NCI-H345 (cell line): ENCODE measurements around the gene PASK.

Source experiments
- DNase-seq: peaks from one replicate; lab custom pipeline; 2025; lab: John Stamatoyannopoulos, UW

PASK gene

DNA sequence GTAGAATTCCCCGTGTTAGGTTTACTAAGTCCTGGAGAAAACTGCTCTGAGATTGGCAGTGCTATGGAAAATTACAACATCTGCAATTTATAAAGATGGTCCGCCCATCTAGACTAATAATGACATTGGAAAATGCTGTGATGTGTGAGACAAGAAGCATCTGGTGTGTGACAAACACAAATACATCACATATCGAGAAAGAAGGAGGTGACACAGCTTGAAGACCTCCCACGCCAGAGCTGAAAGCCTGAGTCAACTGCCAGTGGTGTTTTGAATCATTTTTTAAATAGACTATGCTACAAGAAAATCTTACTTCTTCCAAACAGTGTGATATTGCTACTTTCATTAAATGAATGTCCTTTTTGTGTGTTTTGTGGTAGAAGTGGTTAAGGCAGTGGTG lies 30.6 kb upstream of the PASK start:
- DNase-seq: no peak

DNA sequence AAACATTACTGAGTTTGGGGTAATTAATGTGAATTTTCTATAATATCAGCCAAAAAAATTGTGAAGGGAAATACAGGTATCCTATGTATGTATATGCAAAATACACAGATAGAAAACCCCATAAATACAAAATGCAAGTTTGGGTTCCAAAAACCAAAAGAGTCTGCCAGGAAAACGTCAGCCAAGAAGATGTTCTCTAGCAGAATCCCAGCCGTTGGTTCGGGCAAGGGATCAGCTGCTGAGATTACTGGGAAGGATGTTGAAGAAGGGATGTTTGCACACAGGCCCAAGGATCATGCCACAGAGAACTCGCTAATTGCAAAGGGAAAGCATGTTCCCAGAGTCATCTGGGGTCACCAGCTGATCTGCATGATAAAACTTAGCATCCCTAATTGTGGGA lies 29.7 kb upstream of the PASK start:
- no peak for DNase-seq

DNA sequence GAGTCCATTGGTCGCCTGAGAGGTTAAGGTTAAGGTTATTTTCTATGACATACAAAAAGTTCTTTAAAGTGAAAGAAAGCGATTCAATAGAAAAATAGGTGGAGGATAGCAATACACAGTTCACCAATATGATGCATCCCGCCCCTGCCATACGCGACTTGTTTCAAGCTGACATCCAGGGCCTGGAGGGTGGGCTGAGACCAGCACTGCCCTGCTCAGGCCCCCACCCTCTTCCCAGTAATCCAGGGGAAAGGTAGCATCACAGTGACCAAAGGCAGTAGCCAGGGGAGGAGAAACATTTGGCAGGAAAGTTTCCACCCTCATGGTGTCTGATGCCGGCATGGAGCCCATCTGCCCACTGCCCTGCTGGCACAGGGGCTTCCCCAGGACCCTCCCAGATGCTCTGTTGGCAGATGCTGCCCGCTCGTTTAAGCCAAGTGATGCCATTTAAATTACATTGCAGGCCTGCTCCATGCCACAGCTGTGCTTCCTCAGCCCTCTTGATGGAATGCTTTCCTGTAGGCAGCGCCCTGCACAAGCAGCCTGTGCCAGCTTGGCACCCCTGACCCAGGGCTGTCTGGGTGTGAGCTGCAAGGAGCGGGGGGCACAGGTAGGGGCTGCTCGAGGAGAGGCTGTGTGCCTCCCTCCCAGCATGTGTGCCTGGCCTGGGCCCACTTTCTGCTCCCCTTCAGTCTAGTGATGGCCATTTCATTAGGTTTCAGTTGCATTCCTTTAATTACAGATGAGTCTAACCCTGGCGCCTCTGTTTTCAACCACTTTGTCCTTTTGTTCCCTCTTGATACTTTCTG lies 28.5 kb upstream of the PASK start:
- no peak for DNase-seq

DNA sequence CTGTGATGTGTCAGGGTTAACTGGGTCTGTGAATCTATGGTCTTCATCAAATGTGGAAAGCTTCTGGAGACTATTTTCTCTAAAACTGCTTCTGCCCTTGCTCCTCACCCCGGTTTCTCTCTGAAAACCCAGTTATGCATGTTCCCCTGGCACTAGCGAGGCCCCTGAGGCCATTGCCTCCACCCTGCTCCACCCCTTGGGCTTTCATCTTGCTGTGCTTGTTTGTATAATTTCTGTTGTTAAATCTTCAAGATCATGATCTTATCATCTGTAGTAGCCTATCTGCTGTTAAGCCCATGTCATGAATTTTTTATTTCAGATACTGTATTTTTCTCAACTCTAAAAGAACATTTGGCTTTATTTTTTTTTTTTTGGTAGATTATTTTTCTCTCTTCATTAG lies 24.3 kb upstream of the PASK start:
- no peak for DNase-seq

GRCh38 chr2:241168366-241168765 lies 19.1 kb upstream of the PASK start:
- no peak for DNase-seq

DNA sequence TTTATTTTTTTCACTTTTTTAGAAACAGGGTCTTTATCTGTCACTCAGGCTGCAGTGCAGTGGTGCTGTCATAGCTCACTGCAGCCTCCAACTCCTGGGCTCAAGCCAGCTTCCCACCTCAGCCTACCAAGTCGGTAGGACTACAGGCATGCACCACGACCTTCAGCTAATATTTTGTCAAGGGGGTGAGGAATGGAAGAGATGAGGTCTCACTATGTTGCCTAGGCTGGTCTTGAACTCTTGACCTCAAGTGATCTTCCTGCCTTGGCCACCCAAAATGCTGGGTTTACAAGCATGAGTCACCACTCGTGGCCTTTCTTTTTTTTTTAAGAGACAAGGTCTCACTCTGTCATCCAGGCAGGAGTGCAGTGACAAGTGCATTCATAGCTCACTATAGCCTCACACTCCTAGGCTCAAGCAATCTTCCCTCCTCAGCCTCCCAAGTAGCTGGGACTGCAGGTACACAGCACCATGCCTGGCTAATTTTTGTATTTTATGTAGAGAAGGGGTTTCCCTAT lies 14.4 kb upstream of the PASK start:
- no peak for DNase-seq

DNA sequence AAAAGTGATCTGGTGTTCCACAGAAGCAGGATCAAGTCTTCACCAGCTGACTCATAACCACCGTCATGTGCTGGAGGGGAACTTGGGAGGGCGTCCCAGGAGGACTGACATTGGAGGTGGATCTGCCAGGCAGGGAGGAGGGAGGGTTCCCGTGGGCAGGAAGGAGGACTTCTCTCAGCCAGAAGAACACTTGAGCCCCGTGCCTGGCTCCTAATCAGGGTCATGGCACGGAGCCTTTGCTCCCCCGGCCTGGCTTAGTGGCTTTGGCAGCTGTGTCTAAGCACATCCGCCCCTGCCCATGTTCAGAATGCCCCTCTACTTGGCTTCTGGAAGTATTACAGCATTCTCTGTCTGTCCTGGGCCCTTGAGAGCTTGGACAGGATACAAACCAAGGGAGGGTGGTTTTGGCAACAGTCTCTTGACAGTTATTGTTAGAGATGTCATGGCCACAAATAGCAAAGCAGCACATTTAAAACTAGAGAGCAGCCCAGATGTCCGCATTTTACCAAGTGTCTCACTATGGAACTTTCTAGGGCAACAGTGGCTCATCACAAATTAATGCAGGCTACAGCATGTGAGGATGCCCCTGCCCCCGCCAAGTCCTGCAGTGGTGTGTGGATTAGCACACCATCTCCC lies 12.5 kb upstream of the PASK start:
- DNase-seq: no peak

- no peak for DNase-seq
These were observed 11.0 kb upstream of the PASK start for GRCh38 chr2:241160318-241160717.

- no peak for DNase-seq
These were observed 9.8 kb upstream of the PASK start for GRCh38 chr2:241159116-241159515.

DNA sequence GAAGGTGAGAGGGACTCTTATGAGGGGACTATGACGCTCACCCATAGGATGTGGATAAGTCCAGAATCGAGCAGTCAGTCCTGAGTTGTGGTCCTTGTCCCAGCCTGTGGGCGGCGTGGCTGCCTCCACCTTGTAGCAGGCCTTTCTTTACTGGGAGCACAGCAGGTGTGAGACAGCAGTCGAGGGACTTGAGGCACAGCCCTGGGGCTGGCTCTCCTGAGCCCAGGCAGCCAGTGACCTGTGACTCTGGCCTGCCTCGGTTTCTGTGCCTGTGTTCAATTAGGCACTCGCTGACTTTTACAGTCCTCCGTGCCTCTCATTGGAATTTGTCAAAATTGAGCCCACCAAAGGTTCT lies 9.3 kb upstream of the PASK start:
- DNase-seq: no peak

- no peak for DNase-seq
These were observed 8.7 kb upstream of the PASK start for GRCh38 chr2:241157841-241158545.

DNA sequence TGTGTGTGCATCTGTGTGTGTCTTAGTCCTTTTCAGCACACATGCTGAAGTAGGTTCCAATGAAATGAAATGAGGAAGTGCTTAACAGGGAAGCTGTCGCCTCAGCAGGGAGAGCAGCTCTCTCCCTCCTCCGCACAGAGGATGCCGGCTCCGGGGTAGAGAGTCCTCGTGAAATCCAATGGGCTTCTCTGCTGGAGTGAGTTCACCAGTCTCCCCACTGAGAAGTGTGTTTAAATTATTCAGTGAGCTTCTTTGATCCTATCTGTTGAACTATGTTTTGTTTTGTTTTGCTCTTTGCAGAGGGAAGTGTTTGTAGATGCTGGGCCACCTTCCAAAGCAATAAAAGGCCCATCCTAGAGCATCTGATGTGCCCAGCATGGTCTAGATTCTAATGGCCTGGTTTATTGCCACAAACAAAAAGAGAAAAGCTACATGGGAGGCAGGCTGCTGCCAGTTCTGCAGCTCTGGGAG lies 7.7 kb upstream of the PASK start:
- peak; percentile 80 for DNase-seq

GRCh38 chr2:241155936-241156335 lies 6.7 kb upstream of the PASK start:
- no peak for DNase-seq

DNA sequence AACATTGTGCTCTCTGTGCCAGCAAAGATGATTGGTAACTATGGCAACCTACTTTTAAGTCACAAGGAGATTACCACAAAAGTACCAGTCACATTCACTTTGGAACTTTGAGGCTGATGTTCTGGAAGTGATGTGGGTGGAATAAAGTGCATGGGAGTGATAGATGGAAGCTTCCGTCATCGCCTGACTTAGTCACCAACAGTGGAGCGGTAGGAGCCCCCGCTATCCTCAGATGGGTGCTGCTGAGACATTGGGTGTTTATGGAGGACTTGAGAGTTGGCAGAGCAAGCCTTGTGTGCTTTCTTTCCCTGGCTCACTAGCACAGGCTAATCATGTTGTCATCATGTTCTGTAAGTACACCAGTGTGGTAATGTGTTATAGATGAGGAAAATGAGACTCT lies 5.6 kb upstream of the PASK start:
- no peak for DNase-seq

GRCh38 chr2:241153616-241154015 lies 4.3 kb upstream of the PASK start:
- DNase-seq: no peak

DNA sequence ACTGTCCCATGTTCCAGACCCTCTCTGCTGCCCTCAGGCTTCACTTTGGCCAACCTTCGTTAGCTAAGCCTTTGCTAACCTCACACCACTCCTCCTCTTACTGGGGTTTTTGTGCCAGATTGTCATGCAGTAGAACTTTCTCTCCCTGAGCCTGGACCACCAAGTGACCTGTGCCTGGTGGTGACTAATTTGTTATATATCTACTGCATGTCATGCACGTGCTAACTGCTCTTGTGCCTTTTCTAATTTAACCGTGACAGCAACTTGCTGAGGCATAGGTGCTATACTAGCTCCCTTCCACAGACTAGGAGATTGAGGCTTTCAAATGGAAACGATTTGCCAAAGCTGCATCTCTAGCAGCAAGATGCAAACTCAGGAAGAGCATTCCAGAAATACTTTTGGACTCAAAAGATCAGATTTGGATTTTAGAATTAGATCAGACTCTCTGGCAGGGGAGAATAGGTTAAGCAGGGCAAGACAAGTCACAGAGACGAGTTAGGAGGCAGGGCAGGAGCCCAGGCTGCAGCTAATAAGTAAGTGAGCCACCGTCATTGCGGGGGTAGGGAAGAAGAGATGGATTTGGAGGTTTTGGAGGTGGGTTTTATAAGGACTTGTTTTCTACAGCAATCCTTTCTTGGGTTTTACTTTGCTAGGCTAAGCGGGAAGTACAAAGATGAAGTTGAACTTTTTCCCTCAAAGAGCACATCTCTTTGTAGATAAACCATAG lies 2.8 kb upstream of the PASK start:
- DNase-seq: no peak

- no peak for DNase-seq
These were observed 1.6 kb upstream of the PASK start for GRCh38 chr2:241150660-241151530.

GRCh38 chr2:241149925-241150659 lies 820 bp upstream of the PASK start, which contains the start of gene PPP1R7:
TSS of gene PPP1R7 (plus strand) at chr2:241150467. CDS start at chr2:241150496, 29 bp downstream.
- peak; percentile 98 for DNase-seq

DNA sequence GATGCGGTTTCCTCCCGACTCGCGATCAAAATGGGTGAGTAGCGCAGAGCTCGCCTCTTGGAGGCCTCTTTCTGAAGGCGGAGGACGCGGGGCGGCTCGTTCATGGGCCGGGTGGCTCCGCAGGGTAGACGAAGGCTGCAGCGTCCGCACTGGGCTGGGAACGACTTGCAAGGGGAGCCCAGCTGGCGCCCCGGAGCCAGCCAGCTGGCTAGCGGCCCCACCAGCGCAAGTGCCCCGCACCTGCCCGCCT lies 328 bp upstream of the PASK start:
- no peak for DNase-seq

DNA sequence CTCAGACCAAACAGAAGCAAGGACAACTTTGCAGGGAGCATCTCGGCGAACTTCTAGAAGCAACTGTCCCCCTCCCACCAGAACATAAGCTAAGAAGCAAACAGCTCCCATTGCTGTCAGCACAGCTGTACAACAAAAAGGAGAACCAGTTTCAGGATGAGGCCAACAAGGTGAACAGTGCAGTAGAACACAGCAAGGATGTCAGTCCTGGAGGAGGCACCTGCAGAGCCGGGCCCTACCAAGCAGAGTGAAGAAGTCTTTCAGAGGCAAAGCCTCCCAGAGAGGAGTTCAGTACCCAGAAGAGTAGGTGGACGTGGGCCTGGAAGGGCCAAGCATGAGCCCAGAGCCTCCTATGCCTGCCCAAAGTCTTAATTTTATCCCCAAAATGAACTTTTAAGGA lies 1.0 kb downstream of the PASK start:
- no peak for DNase-seq

- DNase-seq: no peak
These were observed 1.9 kb downstream of the PASK start for GRCh38 chr2:241147336-241147735.
